GM12891 (cell line): Measurements from ENCODE around the gene MXD3.

ENCODE experiments used
- POLR2A ChIP-seq: IDR thresholded peaks from 2 replicates; pipeline ENCODE4 v1.6.1; 2011; ENCODE audit warnings: low read depth, low read length, control low read depth
- POLR2AphosphoS5 ChIP-seq: IDR thresholded peaks from 2 replicates; pipeline ENCODE4 v1.6.1; 2011; ENCODE audit warnings: low read depth, low read length, control low read depth
- TAF1 ChIP-seq: IDR thresholded peaks from 2 replicates; pipeline ENCODE4 v1.6.1; 2011; ENCODE audit warnings: low read depth, low read length, control low read depth

GRCh38 chr5:177309351-177310191, 2.1 kb downstream of the MXD3 start:
- TF ChIP-seq POLR2AphosphoS5, result no peak
- TF ChIP-seq POLR2A, result no peak
- TF ChIP-seq TAF1, result no peak
